Ishikawa (cell line): ENCODE data around the gene CDC25A.

Experiments used
- CEBPB ChIP-seq: IDR thresholded peaks from 2 replicates; pipeline ENCODE4 v1.6.1; 2012
- CREB1 ChIP-seq: IDR thresholded peaks from 2 replicates; pipeline ENCODE4 v1.6.1; 2012; ENCODE audit warnings: low read depth
- EGR1 ChIP-seq: IDR thresholded peaks from 2 replicates; pipeline ENCODE4 v1.6.1; 2012
- EP300 ChIP-seq: IDR thresholded peaks from 2 replicates; pipeline ENCODE4 v1.6.1; 2012; ENCODE audit warnings: borderline replicate concordance
- FOXM1 ChIP-seq: IDR thresholded peaks from 2 replicates; pipeline ENCODE4 v1.6.1; 2012; ENCODE audit warnings: low read depth, borderline replicate concordance
- MAX ChIP-seq: IDR thresholded peaks from 2 replicates; pipeline ENCODE4 v1.6.1; 2012
- NFIC ChIP-seq: IDR thresholded peaks from 2 replicates; pipeline ENCODE4 v1.6.1; 2012
- RAD21 ChIP-seq: IDR thresholded peaks from 2 replicates; pipeline ENCODE4 v1.6.1; 2012; ENCODE audit warnings: low read depth
- TAF1 ChIP-seq: IDR thresholded peaks from 2 replicates; pipeline ENCODE4 v1.6.1; 2012; ENCODE audit warnings: low read depth, mild to moderate bottlenecking
- TCF12 ChIP-seq: IDR thresholded peaks from 2 replicates; pipeline ENCODE4 v1.6.1; 2012; ENCODE audit warnings: low read depth
- TEAD4 ChIP-seq: IDR thresholded peaks from 2 replicates; pipeline ENCODE4 v1.6.1; 2012
- USF1 ChIP-seq: IDR thresholded peaks from 2 replicates; pipeline ENCODE4 v1.6.1; 2012
- ZBTB7A ChIP-seq: IDR thresholded peaks from 2 replicates; pipeline ENCODE4 v1.6.1; 2012; ENCODE audit warnings: low read depth
- TF ChIP-seq, protein P1 (sequence below): IDR thresholded peaks from 2 replicates; pipeline ENCODE4 v1.6.1; 2012; ENCODE audit warnings: low read depth, mild to moderate bottlenecking

DNA sequence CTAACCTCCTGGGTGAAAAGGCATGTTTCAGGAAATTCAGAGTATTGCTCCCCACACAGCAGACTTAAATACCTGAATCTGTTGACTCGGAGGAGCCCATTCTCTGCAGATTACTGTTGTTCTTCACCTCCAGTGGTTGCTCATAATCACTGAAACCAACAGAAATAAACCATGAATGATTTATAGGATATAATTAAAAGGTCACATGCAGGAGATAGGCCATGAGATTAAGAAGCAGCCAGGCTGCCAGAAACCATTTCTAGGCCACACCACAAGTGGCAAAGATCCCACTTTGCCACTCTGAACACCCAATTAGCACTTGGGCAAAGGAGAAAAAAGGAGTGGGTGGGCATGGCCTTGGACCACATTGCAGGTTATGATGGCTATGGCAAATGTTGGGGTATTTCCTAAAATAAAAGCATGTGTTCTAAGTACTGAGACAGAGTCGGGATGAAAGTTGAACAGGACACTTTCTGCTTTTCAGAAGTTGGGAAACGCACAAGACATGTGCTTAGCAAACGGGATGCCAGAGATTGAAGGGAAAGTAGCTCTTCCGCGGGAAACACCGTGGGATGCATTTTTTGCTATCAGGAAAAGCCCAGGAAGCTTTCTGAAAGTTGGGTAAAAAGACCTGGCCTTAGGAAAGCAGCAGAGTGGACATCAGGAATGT, 1.5 kb downstream of the CDC25A start:
- TF ChIP-seq, protein P1, sequence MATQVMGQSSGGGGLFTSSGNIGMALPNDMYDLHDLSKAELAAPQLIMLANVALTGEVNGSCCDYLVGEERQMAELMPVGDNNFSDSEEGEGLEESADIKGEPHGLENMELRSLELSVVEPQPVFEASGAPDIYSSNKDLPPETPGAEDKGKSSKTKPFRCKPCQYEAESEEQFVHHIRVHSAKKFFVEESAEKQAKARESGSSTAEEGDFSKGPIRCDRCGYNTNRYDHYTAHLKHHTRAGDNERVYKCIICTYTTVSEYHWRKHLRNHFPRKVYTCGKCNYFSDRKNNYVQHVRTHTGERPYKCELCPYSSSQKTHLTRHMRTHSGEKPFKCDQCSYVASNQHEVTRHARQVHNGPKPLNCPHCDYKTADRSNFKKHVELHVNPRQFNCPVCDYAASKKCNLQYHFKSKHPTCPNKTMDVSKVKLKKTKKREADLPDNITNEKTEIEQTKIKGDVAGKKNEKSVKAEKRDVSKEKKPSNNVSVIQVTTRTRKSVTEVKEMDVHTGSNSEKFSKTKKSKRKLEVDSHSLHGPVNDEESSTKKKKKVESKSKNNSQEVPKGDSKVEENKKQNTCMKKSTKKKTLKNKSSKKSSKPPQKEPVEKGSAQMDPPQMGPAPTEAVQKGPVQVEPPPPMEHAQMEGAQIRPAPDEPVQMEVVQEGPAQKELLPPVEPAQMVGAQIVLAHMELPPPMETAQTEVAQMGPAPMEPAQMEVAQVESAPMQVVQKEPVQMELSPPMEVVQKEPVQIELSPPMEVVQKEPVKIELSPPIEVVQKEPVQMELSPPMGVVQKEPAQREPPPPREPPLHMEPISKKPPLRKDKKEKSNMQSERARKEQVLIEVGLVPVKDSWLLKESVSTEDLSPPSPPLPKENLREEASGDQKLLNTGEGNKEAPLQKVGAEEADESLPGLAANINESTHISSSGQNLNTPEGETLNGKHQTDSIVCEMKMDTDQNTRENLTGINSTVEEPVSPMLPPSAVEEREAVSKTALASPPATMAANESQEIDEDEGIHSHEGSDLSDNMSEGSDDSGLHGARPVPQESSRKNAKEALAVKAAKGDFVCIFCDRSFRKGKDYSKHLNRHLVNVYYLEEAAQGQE, result no peak
- no peak for TF ChIP-seq TAF1
- TF ChIP-seq ZBTB7A, result no peak
- no peak for TF ChIP-seq TCF12
- no peak for TF ChIP-seq USF1
- no peak for TF ChIP-seq MAX
- no peak for TF ChIP-seq NFIC
- TF ChIP-seq EP300, result no peak
- TF ChIP-seq EGR1, result no peak
- TF ChIP-seq RAD21, result no peak
- no peak for TF ChIP-seq CREB1
- no peak for TF ChIP-seq CEBPB
- TF ChIP-seq TEAD4, result no peak
- no peak for TF ChIP-seq FOXM1
